Measurements from ENCODE around the gene ZMAT5.

Gene ZMAT5

DNA sequence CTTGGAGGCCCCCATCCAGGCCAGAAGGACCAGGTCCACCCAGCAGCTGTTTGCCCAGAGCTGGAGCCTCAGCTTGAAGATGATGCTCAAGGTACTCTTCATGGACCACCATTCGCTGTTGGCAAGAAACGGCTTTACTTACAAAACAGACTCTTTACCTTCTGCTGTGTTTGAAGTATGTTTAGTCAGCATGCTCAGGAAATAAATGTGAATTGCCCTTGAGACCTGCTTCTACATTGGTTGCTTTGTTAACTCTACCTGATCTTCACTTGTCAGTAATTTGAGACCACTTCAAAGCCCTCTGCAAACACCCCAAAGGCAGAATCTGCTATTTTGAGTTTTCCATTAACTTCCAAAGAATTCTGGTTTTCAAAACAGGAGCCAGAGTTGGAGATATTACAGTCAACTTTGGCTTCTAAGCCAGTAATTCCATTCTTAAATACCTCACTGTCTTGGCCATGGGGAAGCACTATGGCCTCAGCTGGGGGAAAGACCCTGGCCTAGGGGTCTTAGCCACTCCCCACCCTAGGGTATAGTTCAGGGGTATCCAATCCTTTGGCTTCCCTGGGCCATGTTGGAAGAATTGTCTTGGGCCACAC lies 3.0 kb upstream of the ZMAT5 start:
- TF ChIP-seq, protein P1, sequence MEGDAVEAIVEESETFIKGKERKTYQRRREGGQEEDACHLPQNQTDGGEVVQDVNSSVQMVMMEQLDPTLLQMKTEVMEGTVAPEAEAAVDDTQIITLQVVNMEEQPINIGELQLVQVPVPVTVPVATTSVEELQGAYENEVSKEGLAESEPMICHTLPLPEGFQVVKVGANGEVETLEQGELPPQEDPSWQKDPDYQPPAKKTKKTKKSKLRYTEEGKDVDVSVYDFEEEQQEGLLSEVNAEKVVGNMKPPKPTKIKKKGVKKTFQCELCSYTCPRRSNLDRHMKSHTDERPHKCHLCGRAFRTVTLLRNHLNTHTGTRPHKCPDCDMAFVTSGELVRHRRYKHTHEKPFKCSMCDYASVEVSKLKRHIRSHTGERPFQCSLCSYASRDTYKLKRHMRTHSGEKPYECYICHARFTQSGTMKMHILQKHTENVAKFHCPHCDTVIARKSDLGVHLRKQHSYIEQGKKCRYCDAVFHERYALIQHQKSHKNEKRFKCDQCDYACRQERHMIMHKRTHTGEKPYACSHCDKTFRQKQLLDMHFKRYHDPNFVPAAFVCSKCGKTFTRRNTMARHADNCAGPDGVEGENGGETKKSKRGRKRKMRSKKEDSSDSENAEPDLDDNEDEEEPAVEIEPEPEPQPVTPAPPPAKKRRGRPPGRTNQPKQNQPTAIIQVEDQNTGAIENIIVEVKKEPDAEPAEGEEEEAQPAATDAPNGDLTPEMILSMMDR (IDR thresholded peaks at IDR 0.05), result no peak
- DNase-seq, result no peak
- H3K4me3 ChIP-seq, result no peak overlapping the region
- peaks cover 16 to 26% (median 22%) of the 10 kb centered on the region in 3 donors for H3K36me3 ChIP-seq
- intact Hi-C loops (cut with DNase I; ENCODE audit: low total_unique reads), result loop anchor here (5.0 kb wide), 1 partner anchor 67 kb away; the partner anchor contains the start of gene ASCC2
- peaks cover 0 to 27% (median 16%) of the 10 kb centered on the region in 4 donors for H3K4me1 ChIP-seq
- H3K27ac ChIP-seq, result no peak overlapping the region
- no peaks in the 10 kb centered on the region for H3K27me3 ChIP-seq
- H3K9me3 ChIP-seq, result no peaks in the 10 kb centered on the region

DNA sequence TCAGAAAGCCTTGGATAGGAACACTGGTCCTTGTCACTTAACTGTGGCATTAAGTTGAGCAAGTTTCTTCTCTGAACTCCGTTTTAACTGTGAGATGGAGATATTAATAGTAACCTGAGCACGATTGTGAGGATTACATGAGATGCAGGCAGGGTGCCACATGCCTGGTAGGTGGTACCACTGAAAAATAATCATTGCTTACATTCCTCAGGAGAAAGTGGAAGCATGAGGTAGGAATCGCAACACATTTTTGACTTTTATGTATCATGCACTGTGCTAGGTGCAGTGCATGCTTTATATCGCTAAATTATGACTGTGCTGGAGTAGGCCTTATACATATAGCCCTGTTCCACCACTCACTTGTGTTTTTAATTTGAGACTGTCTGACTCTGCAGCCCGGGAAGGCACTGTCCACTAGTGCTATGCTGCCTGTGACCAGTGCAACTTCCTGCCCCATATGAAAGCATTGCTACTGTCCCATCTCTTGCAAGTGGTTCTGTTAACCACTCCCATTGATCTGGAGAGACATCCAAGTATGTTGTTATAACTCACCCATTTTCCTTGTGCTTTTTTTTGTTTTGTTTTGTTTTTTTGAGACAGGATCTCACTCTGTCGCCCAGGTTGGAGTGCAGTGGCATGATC lies 1.4 kb upstream of the ZMAT5 start:
- Histone ChIP-seq H3K4me3 (peak overlapping the region; percentile 86 to 94), H3K4me1 (peaks cover 0 to 27% (median 16%) of the 10 kb centered on the region in 4 donors), H3K27ac (peak overlapping the region; percentile 84 to 92), H3K36me3 (peaks cover 16 to 26% (median 22%) of the 10 kb centered on the region in 3 donors), H3K27me3 (no peaks in the 10 kb centered on the region), H3K9me3 (no peaks in the 10 kb centered on the region)
- intact Hi-C loops (cut with DNase I; ENCODE audit: low total_unique reads), result loop anchor here (5.0 kb wide), 1 partner anchor 69 kb away; the partner anchor contains the start of gene ASCC2
- TF ChIP-seq, protein P1 (IDR thresholded peaks at IDR 0.05), result no peak
- no peak for DNase-seq

DNA sequence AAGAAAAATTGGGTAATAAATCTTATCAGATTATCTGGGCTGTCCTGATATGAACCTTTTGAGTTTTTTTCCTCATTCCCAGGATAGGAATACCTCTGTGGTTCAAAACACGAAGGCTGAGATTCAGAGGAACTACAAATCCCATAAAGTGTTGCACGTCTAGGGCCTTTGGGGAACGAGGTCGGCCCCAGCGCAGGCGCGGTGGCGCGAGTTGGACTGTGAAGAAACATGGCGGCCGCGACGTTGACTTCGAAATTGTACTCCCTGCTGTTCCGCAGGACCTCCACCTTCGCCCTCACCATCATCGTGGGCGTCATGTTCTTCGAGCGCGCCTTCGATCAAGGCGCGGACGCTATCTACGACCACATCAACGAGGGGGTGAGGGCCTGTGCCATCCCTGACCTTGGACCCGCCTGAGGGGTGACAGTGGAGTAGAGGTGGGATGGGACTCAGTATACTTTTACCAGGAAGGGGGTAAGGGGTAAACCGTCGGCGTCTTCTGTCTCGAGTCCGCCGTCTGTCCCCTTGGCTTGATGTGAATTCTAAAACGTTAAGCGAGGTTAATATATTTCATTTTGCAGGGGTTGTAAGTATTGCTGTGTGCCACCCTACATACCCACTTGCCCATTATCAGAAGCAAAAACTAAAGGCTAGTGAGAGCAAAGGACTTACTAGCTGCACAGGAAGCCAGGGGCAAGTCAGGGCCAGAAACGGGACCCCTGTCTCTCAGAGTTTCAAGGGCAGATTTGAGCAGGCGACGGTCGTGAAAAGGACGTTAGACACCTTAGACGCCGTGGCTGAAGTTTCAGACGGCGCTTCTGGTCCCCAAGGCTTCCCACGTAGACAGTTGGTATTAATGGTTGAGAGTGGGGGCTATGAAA lies 604 bp upstream of the ZMAT5 start, which contains the start of gene UQCR10:
UQCR10 (plus strand) TSS at position 199 of the 881 bp plus-strand sequence; CDS start at position 229, 30 bp downstream.
- Histone ChIP-seq H3K9me3 (no peaks in the 10 kb centered on the region), H3K27me3 (no peaks in the 10 kb centered on the region), H3K4me1 (peaks cover 0 to 27% (median 16%) of the 10 kb centered on the region in 4 donors), H3K27ac (peak within 1 kb of the TSS; percentile 84 to 92), H3K36me3 (peaks cover 16 to 26% (median 22%) of the 10 kb centered on the region in 3 donors), H3K4me3 (peak within 1 kb of the TSS; percentile 86 to 94)
- TF ChIP-seq, protein P1 (IDR thresholded peaks at IDR 0.05), result no peak
- DNase-seq, result peak; percentile 94
- intact Hi-C loops (cut with DNase I; ENCODE audit: low total_unique reads), result loop anchor here (5.0 kb wide), 1 partner anchor 70 kb away; the partner anchor contains the start of gene ASCC2

DNA sequence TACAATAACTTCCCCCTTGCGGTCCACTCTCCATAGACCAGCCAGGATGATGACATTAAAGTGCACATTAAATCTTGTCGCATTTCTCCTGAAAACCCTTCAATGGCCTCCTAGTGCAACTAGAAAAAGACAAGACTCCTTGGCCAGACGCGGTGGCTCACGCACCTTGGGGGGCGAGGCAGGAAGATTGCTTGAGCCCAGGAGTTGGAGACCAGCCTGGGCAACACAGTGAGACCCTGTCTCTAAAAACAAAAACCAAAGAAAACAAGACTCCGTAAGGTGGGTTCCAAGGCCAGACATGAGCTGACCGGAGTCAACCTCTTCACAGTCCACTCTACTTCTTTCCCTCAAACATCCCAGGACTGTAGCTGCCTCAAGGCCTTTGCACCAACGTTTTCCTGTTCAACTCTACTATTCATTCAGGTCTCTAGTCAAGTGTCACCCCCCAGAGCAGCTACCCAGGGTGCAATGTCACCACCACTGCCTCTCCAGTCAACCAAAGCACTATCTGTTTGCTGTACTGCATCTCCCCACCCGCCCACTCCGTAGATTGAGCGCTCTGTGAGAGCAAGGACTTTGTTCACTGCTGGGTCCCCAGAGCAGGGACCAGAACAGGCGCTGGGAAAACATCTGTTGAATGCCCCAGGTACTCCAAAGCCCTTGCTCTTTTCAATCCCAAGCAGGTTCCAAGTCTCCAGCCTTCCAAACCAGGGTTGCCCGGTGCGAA lies 739 bp downstream of the ZMAT5 start:
- H3K4me1 ChIP-seq, result peaks cover 0 to 27% (median 16%) of the 10 kb centered on the region in 4 donors
- peaks cover 16 to 20% (median 16%) of the 10 kb centered on the region in 3 donors for H3K36me3 ChIP-seq
- H3K9me3 ChIP-seq, result no peaks in the 10 kb centered on the region
- H3K27ac ChIP-seq, result peak overlapping the region; percentile 84 to 92
- no peaks in the 10 kb centered on the region for H3K27me3 ChIP-seq
- H3K4me3 ChIP-seq, result peak overlapping the region; percentile 86 to 94
- no peak for DNase-seq
- intact Hi-C loops (cut with DNase I; ENCODE audit: low total_unique reads), result loop anchor here (5.0 kb wide), 1 partner anchor 71 kb away; the partner anchor contains the start of gene ASCC2
- TF ChIP-seq, protein P1 (IDR thresholded peaks at IDR 0.05), result no peak

DNA sequence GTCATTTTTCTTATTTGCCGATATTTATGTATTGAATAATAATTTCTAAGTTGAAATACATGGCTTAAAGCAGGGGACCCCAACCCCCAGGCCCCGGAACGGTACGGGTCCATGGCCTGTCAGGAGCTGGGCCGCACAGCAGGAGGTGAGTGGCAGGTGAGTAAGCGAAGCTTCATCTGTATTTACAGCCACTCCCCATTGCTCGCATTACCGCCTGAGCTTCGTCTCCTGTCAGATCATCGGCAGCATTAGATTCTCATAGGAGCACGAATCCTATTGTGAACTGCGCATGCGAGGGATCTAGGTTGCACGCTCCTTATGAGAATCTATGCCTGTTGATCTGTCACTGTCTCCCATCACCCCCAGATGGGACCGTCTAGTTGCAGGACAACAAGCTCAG lies 4.5 kb downstream of the ZMAT5 start:
- TF ChIP-seq, protein P1 (IDR thresholded peaks at IDR 0.05), result no peak
- H3K9me3 ChIP-seq, result no peaks in the 10 kb centered on the region
- no peak for DNase-seq
- intact Hi-C loops (cut with DNase I; ENCODE audit: low total_unique reads), result no loop called here
- no peaks in the 10 kb centered on the region for H3K27me3 ChIP-seq
- H3K4me1 ChIP-seq, result peaks cover 0 to 12% (median 7%) of the 10 kb centered on the region in 4 donors
- no peak overlapping the region for H3K4me3 ChIP-seq
- no peak overlapping the region for H3K27ac ChIP-seq
- peaks cover 0 to 2% (median 0%) of the 10 kb centered on the region in 3 donors for H3K36me3 ChIP-seq
